ENCODE measurements around the gene FREM1.

The FREM1 gene

DNA sequence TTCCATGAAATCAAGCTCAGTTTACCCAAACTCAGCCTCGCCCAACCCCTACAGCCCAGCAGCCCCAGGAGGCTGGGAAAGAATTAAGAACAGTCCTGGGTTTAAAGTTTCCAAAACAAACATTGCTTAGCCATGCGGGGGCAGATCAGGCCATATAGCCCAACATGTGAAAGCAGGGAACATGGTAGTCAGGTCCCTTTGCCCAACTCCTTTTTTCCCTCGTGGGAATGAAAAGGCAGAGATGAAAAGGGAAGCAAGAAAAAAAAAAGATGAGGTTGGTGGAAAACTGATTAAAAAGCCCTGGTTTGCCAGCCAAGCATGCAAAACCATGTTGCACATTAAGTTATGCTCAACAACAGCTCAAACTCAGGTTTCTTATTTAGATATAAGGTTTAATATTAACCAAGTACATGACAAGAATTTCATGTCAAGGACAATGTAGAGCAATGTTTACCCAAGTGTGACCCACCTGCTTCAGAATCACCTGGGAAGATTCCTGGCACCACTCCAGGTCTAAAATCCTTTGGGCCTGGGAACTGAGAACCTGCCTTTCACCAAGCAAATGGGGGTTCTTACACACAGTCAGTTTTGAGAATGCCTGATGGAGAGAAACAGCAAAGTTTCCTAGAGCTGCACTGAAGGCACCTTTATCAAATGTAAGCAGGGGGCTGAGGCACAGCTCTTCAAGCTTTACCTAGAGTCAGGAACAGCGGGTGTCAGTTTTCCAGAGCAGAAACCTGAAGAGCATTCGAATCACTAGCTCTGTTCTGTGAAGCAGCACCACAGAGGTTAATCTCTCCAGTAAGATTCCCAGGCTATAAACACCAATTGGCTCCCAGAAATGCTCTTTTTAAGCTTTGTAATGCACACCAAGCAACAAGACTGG is 1.7 kb downstream of the FREM1 start:
- DNase-seq, result no peak

GRCh38 chr9:14907696-14908095 is 2.5 kb downstream of the FREM1 start:
- no peak for DNase-seq

GRCh38 chr9:14907360-14907685 is 2.9 kb downstream of the FREM1 start:
- DNase-seq, result no peak

DNA sequence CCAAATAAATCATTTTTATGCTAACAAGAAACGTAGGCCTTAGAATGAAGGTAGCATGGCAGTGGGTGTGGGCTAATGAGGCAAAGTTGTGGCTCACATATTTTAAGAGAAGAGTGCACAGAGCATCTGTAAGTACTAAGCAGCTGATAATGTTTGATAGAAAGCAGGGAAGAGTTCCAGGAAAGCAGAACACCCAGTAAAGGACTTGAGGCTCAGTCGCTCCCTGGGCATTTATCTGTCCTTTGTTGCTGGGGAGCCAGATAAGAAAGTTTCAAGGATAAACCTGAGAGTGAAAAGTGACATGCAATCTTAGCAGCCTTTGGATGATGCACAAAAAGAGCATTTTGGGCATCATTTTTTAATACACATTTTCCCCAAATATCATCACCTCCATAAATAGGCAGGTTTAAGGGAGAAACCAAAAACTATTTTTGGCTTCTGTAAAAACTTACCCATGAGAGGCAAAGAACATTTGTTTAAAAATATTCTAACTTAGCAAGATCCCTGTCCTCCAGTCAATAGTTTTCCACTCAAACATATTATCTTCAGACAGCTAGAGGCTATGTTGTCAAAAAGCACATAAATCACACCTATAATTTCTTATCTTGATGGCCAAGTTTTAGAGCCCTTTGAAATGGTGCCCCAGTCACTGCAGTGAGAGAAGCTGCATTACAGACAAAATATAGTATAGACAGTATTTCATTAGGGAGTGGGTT is 3.4 kb downstream of the FREM1 start:
- no peak for DNase-seq

DNA sequence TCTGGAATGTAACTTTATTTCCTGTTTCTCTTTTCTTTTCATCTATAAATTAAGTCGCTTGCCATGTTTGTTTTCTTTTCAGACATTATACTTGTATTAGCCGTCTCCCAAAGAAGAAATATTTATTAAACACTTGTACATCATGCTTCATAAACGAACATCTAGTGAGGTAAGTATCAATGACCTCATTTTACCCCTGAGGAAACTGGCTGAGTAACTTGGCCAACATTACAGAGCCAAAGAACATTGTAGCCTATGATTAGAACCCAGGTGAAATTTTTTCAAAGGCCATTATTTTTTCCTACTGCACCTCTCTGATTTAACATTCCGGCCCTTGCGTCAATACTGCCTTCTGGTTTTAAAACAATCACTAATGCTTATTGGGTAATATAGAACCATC is 4.2 kb downstream of the FREM1 start:
- no peak for DNase-seq

DNA sequence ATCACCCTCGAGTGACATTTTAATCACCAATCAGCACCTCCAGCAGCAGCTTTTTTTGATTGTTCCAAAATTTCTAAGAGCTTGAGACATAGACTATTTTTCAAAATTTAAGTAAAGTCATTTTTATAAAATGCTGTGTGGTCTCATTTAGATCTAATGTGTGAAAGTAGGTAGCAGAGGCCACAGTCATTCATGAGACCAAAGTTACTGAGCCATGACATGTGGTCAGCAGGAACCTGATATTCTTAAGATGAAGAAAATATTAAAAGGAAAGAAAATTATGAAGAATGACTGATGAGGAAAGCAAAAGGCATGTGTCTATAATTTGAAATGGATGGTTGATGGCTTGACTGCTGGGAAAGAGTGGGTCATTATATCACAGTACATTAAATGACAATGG is 7.2 kb downstream of the FREM1 start:
- no peak for DNase-seq

DNA sequence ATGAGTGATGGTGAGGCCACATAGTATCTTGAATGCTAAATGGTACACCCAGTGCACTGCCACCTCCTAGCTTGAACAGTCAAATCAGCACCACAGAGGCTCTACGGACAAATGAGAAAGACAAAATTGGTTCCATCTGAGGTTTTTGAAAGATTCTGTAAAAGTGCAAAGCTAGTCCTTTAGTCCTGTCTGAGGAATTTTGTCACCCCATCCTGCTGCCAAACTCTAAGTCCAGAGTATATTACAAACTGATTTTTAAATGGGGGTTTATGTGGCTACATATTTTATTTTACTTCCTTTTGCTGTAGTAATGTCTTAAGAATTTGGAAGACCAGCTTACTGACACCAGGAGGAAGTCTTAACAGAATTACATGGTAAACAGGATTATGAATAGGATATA is 7.7 kb downstream of the FREM1 start:
- no peak for DNase-seq

DNA sequence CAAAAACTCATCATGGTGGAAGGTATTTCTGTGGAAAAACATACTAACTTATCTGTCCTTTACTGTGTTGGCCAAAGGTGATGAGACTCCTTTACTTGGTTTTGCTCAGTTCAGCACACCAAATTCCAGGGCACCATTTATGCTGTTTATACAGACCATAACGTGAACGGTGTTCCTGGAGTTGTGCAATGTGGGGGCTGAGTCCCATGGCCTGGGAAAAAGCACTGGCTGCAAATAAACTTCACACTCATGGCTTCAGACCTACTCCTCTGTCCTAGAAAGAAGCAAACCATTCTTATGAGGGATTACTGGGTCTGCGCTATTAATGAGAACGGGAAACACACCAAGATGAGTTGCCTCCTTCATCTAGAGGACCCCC is 10.4 kb downstream of the FREM1 start:
- DNase-seq, result no peak

GRCh38 chr9:14899042-14899814 is 11.0 kb downstream of the FREM1 start:
- no peak for DNase-seq

DNA sequence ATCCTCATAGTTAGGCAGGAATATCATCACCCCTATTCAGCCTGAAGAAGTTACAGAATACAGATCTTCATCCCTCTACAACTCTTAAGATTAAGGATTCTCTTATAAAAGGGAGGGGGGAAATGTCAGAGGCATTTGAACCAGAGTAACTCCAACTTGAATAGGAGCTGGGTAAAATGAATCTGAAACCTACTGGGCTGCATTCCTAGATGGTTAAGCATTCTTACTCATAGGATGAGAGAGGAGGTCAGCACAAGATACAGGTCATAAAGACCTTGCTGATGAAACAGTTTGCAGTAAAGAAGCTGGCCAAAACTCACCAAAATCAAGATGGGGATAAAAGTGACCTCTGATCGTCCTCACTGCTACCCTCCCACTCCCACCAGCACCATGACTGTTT is 14.4 kb downstream of the FREM1 start:
- DNase-seq, result no peak

DNA sequence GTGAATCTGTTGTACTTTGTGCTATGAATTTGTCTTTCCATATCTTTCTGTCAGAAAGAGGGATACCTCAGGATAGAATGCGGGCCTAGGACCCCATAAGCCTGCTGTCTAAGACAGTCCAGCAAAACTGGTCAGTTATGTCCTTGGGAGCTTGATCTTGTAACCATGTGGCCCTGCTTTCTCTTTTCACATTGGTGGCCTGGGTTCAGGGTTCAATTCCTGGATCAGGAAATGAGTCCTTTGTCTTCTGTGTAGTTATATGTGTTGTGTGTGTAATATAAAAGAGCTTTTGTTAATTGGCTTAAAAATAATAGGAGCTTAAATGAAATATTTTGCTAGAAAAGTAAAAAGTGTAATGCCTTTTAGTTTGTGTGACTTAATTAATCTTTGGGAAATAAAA is 16.9 kb downstream of the FREM1 start:
- DNase-seq, result no peak

- no peak for DNase-seq
Measured at GRCh38 chr9:14891332-14891731, 18.9 kb downstream of the FREM1 start.

GRCh38 chr9:14889451-14889850 is 20.8 kb downstream of the FREM1 start:
- no peak for DNase-seq

GRCh38 chr9:14888875-14889274 is 21.4 kb downstream of the FREM1 start:
- DNase-seq, result no peak

DNA sequence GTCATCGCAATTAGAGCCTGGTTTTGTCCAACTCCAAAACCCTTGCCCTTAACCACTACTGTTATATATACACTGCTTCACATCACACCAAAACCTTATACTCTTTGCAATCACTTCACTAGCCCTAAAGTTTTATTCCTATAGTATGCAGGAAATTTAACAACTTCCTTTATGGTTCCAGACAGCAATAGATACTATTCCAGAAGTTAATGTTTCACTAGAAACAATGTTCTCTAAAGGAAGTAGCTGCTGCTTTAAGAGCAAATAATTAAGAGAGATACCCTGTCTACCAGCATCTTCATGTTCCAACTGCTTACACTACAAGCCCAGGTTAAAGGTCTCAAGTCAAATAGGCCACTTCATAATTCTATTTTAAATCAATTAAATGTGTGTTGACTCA is 22.0 kb downstream of the FREM1 start:
- DNase-seq, result no peak

GRCh38 chr9:14887149-14887548 is 23.1 kb downstream of the FREM1 start:
- no peak for DNase-seq

DNA sequence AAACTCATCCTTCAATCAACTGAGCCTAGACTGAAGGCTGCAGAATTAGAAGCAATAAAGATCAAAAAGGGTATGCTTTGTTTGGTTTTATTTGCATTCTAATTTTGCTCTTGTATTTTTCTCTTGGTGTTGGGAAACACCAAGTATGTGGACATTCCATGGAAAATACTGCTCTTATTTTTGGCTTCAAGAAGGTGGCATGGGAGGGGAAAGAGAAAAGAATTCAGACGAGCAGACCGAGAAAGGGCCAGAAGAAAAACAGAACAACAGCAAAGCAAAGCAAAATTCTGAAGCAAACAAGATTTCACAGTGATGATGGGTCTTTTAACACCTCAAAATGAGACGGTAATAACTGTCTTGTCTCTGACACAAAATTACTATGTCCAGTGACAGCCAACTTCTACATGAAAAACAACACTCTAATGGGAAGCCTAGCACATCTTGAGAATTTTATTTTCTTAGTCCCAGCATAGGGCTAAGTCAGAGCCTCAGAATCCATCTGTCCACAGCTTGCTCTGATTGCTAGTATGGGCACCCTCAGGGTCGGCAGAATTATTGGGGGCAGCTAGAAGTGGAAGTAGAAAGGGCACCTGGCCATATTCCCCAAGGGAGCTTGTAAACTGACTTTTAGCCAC is 26.8 kb downstream of the FREM1 start:
- no peak for DNase-seq

DNA sequence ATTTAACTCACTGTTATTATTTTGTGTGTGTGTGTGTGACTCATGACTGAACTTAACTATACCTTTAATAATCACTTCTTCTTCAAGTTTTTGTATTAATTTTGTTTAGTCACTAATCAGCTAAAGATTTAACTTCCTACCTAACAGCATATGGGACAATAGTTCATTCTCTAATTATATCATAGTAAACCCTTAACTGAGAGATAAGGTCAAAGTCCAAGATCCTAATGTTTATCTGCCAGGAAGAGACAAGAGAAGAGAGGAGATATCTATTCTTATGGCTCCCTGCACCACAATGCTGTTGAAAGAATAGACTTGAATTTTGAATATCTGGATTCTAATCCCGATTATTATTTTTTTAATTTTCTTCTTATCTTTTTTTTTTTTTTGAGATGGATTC is 28.1 kb downstream of the FREM1 start:
- DNase-seq, result no peak

DNA sequence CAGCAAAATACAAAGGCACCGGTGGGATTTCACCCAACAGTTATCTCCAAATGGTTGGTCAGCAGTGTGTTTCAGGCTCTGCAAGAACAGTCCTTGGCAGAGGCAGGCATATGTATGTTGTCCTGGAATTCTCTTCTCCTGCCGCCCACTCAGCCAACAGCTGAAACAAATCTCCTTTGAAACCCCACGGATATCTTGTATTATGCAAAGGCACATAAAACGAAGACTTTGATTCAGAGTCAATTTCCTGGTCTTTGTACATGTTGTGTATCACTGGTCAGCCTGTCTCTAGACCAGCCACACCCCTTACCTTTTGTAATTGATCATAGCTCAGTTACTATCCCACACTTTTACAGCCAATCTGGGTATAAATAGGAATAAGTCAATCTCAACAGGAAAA is 29.2 kb downstream of the FREM1 start:
- no peak for DNase-seq

GRCh38 chr9:14870090-14870489 is 40.1 kb downstream of the FREM1 start:
- no peak for DNase-seq

- no peak for DNase-seq
Measured at GRCh38 chr9:14869671-14870070, 40.6 kb downstream of the FREM1 start.

GRCh38 chr9:14868772-14869583 is 41.2 kb downstream of the FREM1 start:
- DNase-seq, result no peak

GRCh38 chr9:14868418-14868771 is 41.8 kb downstream of the FREM1 start:
- DNase-seq, result no peak
